OCI-LY3 (cell line): ENCODE results near the gene INPP5A.

Source experiments
- EZH2phosphoT487 ChIP-seq: fragments of 200-600 bp; shearing (Covaris generic); IDR thresholded peaks from 2 replicates; pipeline ENCODE4 v1.6.1; 2018; ENCODE audit warnings: antibody characterized with exemption, mixed run types, low read depth
- TF ChIP-seq, protein P1 (sequence below): fragments of 200-600, 300-600 bp; sonication (generic); IDR thresholded peaks from 2 replicates; pipeline ENCODE4 v1.5.1; 2014; ENCODE audit warnings: antibody characterized with exemption, low read length, low read depth

DNA sequence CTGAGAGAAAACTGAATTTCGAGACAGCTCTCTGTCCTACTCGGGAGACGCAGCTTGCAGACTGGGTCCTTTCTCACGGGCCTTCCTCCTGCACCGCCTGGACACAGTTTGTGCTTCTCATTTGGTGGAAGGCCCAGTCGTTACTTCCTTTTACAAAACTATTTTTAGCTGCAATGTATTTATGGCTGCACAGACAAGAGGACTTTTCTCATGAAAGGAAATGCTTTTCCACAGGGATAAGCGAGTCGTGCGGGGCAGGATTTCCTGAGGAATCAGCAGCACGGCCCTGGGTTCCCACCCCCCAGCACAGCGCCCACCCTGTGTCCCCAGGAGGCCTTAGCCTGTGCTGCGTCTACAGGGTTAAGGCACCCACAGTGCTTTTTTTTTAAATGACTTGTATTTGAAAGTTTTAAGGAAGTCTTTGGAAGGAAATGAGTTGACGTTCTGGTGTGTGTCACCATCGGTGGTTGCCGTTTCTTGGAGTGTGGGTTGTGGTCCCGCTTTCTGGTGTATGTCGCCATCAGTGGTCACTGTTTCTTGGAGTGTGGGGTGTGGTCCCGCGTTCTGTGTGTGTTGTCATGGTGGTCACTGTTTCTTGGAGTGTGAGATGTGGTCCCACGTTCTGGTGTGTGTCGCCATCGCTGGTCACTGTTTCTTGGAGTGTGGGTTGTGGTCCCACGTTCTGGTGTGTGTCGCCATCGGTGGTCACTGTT is 50.9 kb downstream of the INPP5A start:
- TF ChIP-seq, protein P1, sequence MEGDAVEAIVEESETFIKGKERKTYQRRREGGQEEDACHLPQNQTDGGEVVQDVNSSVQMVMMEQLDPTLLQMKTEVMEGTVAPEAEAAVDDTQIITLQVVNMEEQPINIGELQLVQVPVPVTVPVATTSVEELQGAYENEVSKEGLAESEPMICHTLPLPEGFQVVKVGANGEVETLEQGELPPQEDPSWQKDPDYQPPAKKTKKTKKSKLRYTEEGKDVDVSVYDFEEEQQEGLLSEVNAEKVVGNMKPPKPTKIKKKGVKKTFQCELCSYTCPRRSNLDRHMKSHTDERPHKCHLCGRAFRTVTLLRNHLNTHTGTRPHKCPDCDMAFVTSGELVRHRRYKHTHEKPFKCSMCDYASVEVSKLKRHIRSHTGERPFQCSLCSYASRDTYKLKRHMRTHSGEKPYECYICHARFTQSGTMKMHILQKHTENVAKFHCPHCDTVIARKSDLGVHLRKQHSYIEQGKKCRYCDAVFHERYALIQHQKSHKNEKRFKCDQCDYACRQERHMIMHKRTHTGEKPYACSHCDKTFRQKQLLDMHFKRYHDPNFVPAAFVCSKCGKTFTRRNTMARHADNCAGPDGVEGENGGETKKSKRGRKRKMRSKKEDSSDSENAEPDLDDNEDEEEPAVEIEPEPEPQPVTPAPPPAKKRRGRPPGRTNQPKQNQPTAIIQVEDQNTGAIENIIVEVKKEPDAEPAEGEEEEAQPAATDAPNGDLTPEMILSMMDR = no peak
- TF ChIP-seq EZH2phosphoT487 = no peak
